Activated naive CD4-positive, alpha-beta T cell treated with anti-CD3 and anti-CD28 coated beads, Interleukin-2, amount 10 ng/mL, durations not matched to agents 7 days and 5 days (primary cell): ENCODE data around the gene AGAP1.

Source experiments
- CTCF ChIA-PET: fragments of 350-600 bp; sonication (Branson Sonifier 250); formaldehyde crosslinking; loops from one replicate; lab custom pipeline; 2021; ENCODE audit warnings: antibody characterized with exemption; lab: Charles Lee
- DNase-seq: peaks from one replicate; pipeline ENCODE4 v3.0.0-alpha.2; 2020
- H3K27ac Mint-ChIP-seq: one replicate; pipeline ENCODE4 v1.8.0; 2021; ENCODE audit warnings: mild to moderate bottlenecking, moderate library complexity, mixed read lengths
- H3K27me3 Mint-ChIP-seq: one replicate; pipeline ENCODE4 v1.8.0; 2021; ENCODE audit warnings: mild to moderate bottlenecking, mixed read lengths
- H3K36me3 Mint-ChIP-seq: one replicate; pipeline ENCODE4 v1.8.0; 2021; ENCODE audit warnings: mixed read lengths
- H3K4me1 Mint-ChIP-seq: one replicate; pipeline ENCODE4 v1.8.0; 2021; ENCODE audit warnings: mixed read lengths
- H3K4me3 Mint-ChIP-seq: one replicate; pipeline ENCODE4 v1.8.0; 2021; ENCODE audit warnings: mild to moderate bottlenecking, moderate library complexity, mixed read lengths
- H3K9me3 Mint-ChIP-seq: one replicate; pipeline ENCODE4 v1.8.0; 2021; ENCODE audit warnings: mixed read lengths

AGAP1 gene

DNA sequence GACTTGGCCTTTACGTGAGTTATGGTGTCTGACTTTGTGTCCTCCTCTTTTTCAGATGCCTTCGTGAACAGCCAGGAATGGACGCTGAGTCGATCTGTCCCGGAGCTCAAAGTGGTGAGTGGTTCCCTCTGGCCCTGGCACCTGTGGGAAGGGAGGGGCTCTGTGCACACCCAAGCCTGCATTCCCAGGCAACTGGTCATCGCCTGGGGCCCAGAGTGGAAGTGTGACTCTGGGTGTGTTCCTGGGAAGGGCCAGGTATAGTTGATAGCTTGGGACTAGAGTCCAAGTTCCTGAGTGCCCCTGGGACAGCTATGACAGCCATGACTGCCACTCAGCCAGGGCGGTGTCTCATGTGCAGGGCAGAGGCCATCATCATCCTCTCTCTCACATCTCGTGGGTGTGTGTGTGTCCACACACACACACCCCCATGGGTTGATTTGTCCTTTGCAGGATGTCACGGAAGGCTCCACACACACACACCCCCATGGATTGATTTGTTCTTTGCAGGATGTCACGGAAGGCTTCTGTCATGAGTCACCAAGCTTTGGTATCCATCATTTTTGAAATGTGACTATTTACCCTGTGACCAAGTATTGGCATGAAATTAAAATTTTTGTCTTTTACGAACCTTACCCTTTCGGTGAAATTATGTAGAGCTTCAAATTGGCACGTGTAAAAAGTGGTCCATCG, 215.4 kb downstream of the AGAP1 start:
- no peak for DNase-seq
- Mint-ChIP-seq H3K9me3 (no peaks in the 10 kb centered on the region), H3K27me3 (no peaks in the 10 kb centered on the region), H3K4me1 (no peaks in the 10 kb centered on the region), H3K4me3 (no peak overlapping the region), H3K27ac (no peak overlapping the region), H3K36me3 (no peaks in the 10 kb centered on the region)
- CTCF ChIA-PET: interaction anchor here (2.0 kb wide), 1 partner anchor 37 kb away, joined by 6 read pairs; no protein-coding TSS in a partner anchor

DNA sequence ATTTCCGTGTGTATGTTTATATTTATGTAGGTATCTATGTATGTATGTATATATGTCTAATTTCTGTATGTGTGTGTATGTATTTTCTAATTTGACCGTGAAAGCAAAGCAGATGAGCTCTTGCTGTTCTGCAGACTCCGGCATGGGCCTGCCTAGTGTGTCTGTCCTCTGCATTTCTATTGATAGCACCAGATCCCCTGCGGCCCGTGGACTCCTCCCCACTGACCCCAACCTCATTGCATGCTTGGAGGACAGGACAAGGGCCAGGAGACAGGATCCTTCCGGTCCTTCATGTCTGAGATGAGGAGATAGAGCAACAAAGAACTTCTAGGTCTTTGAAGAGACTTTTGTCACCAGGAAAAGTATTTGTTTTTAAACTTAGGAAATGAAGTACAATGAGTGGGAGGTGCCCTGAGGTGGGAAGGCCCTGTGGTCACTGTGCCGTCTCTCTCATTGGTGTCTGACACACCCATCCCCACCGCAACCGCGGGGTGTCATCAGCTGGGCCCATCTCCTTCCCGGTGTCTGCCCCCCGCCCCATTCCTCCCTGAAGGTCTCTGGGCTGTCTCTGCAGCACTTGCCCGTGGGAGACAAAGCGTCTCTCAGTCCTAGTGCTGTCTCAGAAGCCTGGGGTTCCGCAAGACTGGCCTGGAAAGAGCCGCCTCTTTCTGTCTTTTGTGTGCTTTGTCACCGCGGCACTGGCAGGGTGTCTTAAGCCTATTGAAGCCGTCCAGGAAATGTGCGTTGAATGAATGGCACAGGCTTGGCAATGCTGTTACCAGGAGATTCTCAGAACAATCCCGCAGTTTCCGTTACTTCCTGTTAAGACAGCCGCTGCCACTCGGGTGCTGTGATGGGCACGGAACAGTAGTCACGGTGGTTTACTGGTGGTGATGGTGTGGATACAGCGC, 216.4 kb downstream of the AGAP1 start:
- Mint-ChIP-seq H3K27ac (no peak overlapping the region), H3K36me3 (no peaks in the 10 kb centered on the region), H3K4me3 (no peak overlapping the region), H3K4me1 (no peaks in the 10 kb centered on the region), H3K9me3 (no peaks in the 10 kb centered on the region), H3K27me3 (no peaks in the 10 kb centered on the region)
- no peak for DNase-seq
- CTCF ChIA-PET: interaction anchor here (2.0 kb wide), 1 partner anchor 36 kb away, joined by 6 read pairs; no protein-coding TSS in a partner anchor

GRCh38 chr2:235710933-235711332, 217.1 kb downstream of the AGAP1 start:
- CTCF ChIA-PET: no interaction called here
- Mint-ChIP-seq H3K27me3 (no peaks in the 10 kb centered on the region), H3K4me3 (no peak overlapping the region), H3K9me3 (no peaks in the 10 kb centered on the region), H3K36me3 (no peaks in the 10 kb centered on the region), H3K4me1 (no peaks in the 10 kb centered on the region), H3K27ac (no peak overlapping the region)
- DNase-seq: no peak

DNA sequence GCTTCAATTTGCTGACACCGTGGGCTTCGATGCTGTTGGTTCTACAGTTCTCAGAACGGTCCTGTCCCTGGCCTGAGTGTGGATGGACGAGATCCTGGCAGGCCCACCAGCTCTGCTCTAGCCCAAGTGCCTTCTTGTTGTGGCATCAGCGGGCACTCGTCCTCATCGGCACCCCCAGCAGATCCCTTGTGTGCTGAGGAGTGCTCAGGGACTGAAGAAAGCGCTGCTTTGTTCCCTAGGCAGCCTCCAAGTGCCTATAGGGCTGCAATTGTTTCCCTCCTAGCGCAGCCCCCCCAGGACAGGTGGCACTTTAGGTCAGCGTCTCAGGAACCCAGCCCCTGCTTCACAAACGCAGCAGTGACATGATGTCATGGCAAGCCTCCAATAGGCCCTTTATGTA, 217.7 kb downstream of the AGAP1 start:
- Mint-ChIP-seq H3K27ac (no peak overlapping the region), H3K4me1 (no peaks in the 10 kb centered on the region), H3K27me3 (no peaks in the 10 kb centered on the region), H3K9me3 (no peaks in the 10 kb centered on the region), H3K4me3 (no peak overlapping the region), H3K36me3 (no peaks in the 10 kb centered on the region)
- CTCF ChIA-PET: no interaction called here
- no peak for DNase-seq

DNA sequence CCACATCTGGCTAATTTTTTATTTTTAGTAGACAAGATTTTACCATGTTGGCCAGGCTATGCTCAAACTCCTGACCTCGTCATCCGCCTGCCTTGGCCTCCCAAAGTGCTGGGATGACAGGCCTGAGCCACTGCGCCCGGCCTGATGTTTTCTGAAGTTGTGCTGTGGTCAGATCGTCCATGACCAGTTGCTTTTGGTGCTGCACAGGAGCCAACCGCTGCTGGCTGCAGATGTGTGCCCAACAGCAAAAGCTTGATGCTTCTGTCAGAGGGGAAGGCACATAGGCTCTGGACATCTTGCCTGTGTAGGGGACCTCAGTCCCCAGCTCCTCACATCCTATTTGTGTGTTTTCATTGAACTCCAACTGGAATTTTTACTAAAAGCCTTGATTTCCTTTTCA, 218.3 kb downstream of the AGAP1 start:
- no peak overlapping the region for H3K4me3 Mint-ChIP-seq
- no peak overlapping the region for H3K27ac Mint-ChIP-seq
- no peaks in the 10 kb centered on the region for H3K36me3 Mint-ChIP-seq
- no peaks in the 10 kb centered on the region for H3K9me3 Mint-ChIP-seq
- DNase-seq: no peak
- CTCF ChIA-PET: no interaction called here
- H3K4me1 Mint-ChIP-seq: no peaks in the 10 kb centered on the region
- H3K27me3 Mint-ChIP-seq: no peaks in the 10 kb centered on the region

DNA sequence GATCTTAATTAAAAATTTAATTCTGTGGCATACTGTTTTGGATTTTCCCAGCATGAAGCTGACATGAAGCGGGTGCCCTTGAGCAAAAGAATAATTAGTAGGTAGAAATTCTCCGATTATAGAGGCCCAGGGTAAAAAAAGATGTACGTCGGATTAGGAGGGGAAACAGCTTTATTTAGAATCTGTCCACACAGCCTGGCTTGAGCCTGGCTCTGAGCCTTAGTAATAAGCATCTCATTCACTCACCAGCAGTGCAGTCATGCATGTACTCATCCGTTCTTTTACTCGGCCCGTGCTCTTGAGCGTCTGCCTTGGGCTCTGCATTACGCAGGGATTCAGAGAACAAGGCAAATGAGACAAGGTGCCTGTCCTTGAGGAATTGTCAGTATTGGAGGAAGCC, 219.3 kb downstream of the AGAP1 start:
- no peak for DNase-seq
- CTCF ChIA-PET: no interaction called here
- Mint-ChIP-seq H3K27me3 (no peaks in the 10 kb centered on the region), H3K27ac (no peak overlapping the region), H3K9me3 (no peaks in the 10 kb centered on the region), H3K36me3 (no peaks in the 10 kb centered on the region), H3K4me3 (no peak overlapping the region), H3K4me1 (no peaks in the 10 kb centered on the region)

DNA sequence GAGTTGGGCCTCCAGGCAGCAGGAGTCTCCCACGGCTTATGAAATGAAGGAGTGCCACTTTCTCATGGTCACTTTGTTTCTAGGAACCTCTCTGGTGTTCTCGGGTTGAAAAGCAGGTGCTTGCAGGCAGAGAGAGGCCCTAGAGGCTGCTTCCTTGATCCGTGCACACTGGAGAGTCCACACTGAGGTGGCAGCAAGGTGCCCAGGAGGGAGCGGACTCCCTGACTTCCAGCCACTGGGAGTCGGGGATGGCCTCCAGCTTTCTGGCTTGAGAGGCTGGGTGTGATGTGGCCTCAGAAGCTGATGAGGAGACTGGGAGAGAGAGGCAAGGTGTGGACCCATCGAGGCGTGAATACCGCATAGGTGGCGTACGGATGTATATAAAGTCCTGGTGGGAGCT, 221.8 kb downstream of the AGAP1 start:
- Mint-ChIP-seq H3K36me3 (no peaks in the 10 kb centered on the region), H3K27ac (no peak overlapping the region), H3K4me1 (no peaks in the 10 kb centered on the region), H3K27me3 (no peaks in the 10 kb centered on the region), H3K4me3 (no peak overlapping the region), H3K9me3 (no peaks in the 10 kb centered on the region)
- CTCF ChIA-PET: no interaction called here
- DNase-seq: no peak

DNA sequence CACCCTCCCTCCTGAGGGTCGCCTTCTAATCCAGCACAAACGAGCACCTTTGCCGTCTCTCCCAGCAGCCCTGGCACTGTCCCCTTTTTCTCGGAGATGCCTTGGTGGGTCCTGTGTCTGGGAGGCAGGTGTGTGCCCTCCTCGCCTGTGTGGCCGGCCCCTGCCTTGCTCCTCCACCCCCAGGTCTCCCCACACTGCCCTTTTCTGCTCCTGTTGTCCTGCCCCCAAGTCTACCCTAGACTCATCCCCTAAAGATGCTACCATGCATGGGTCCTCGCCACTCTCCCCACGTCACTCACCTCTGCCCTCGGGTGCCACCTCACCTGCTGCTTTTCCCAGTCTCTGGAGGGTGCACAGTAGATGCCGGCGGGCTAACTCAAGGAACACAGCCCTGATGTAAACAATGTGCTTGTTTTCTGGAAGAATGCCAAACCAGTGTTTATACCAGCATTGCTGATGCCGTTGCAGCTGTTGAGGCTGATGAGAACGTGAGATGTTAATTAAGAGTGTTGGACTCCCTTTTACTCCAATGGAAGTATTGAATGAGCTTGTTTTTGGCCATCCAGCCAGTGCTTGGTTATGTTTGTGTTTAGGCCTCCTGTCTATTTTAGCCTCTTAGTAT, 223.1 kb downstream of the AGAP1 start:
- Mint-ChIP-seq H3K27me3 (no peaks in the 10 kb centered on the region), H3K9me3 (no peaks in the 10 kb centered on the region), H3K36me3 (no peaks in the 10 kb centered on the region), H3K27ac (no peak overlapping the region), H3K4me3 (no peak overlapping the region), H3K4me1 (no peaks in the 10 kb centered on the region)
- DNase-seq: no peak
- CTCF ChIA-PET: no interaction called here

GRCh38 chr2:235719146-235719942, 225.5 kb downstream of the AGAP1 start:
- Mint-ChIP-seq H3K4me3 (no peak overlapping the region), H3K9me3 (no peaks in the 10 kb centered on the region), H3K27ac (no peak overlapping the region), H3K27me3 (no peaks in the 10 kb centered on the region), H3K36me3 (no peaks in the 10 kb centered on the region), H3K4me1 (no peaks in the 10 kb centered on the region)
- no peak for DNase-seq
- CTCF ChIA-PET: no interaction called here

- no peak for DNase-seq
- Mint-ChIP-seq H3K9me3 (no peaks in the 10 kb centered on the region), H3K27ac (no peak overlapping the region), H3K27me3 (no peaks in the 10 kb centered on the region), H3K36me3 (no peaks in the 10 kb centered on the region), H3K4me1 (no peaks in the 10 kb centered on the region), H3K4me3 (no peak overlapping the region)
- CTCF ChIA-PET: no interaction called here
Observed at GRCh38 chr2:235721625-235722024, 227.8 kb downstream of the AGAP1 start.

- Mint-ChIP-seq H3K4me3 (no peak overlapping the region), H3K27me3 (no peaks in the 10 kb centered on the region), H3K9me3 (no peaks in the 10 kb centered on the region), H3K4me1 (no peaks in the 10 kb centered on the region), H3K27ac (no peak overlapping the region), H3K36me3 (no peaks in the 10 kb centered on the region)
- CTCF ChIA-PET: no interaction called here
- no peak for DNase-seq
Observed at GRCh38 chr2:235722869-235723268, 229.0 kb downstream of the AGAP1 start.

GRCh38 chr2:235723371-235723770, 229.5 kb downstream of the AGAP1 start:
- CTCF ChIA-PET: interaction anchor here (1.1 kb wide), 1 partner anchor 23 kb away, joined by 5 read pairs; no protein-coding TSS in a partner anchor
- H3K36me3 Mint-ChIP-seq: no peaks in the 10 kb centered on the region
- H3K9me3 Mint-ChIP-seq: no peaks in the 10 kb centered on the region
- no peak for DNase-seq
- no peaks in the 10 kb centered on the region for H3K4me1 Mint-ChIP-seq
- H3K27ac Mint-ChIP-seq: no peak overlapping the region
- H3K27me3 Mint-ChIP-seq: no peaks in the 10 kb centered on the region
- H3K4me3 Mint-ChIP-seq: no peak overlapping the region

DNA sequence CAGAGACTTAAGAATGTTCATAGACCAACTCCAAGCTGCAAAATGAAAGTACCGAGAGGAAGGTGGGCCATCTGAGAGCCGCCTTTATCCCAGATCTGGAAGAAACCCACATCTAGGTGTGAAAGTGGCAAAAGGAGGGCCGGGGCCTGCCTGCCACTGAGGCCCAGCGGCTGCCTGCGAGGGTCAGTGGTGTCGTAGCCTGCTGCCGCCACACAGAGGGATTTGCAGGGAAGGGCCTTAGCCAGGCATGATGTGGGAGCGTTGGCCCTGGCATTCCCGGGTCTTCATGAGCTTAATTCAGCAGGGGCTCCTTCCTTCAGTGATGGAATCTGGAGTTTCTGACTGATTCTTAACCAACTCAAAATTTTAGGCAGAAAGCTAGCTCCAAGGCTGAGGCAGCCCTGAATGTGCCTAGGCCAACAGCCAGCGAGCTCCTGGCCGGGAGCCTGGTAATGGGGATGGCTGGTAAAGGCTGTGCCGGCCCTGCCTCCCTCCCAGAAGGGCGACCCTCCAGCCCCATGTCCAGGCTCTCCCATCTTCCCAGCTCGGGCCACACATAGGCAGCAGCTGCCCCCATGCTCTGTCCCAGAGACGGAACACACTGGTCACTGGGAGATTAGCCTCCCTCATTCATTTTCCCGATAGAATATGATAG, 230.1 kb downstream of the AGAP1 start:
- Mint-ChIP-seq H3K4me3 (no peak overlapping the region), H3K27me3 (peaks cover 3% of the 10 kb centered on the region), H3K4me1 (no peaks in the 10 kb centered on the region), H3K36me3 (no peaks in the 10 kb centered on the region), H3K27ac (no peak overlapping the region), H3K9me3 (no peaks in the 10 kb centered on the region)
- no peak for DNase-seq
- CTCF ChIA-PET: interaction anchor here (1.1 kb wide), 1 partner anchor 22 kb away, joined by 5 read pairs; no protein-coding TSS in a partner anchor
